Effector CD4-positive, alpha-beta T cell (primary cell): ENCODE measurements around the gene RASA2.

ENCODE experiments used
- DNase-seq: peaks from one replicate; pipeline ENCODE4 v3.0.0-alpha.2; 2020

Gene RASA2

GRCh38 chr3:141649871-141650270 is 163.0 kb downstream of the RASA2 start:
- no peak for DNase-seq

- no peak for DNase-seq
Measured at GRCh38 chr3:141650783-141651182, 164.0 kb downstream of the RASA2 start.

GRCh38 chr3:141651409-141651808 is 164.6 kb downstream of the RASA2 start:
- no peak for DNase-seq

GRCh38 chr3:141652349-141652748 is 165.5 kb downstream of the RASA2 start:
- no peak for DNase-seq

GRCh38 chr3:141653847-141654246 is 167.0 kb downstream of the RASA2 start:
- DNase-seq, result no peak

GRCh38 chr3:141655801-141656200 is 169.0 kb downstream of the RASA2 start:
- DNase-seq, result no peak

GRCh38 chr3:141656771-141657170 is 169.9 kb downstream of the RASA2 start:
- no peak for DNase-seq

- no peak for DNase-seq
Measured at GRCh38 chr3:141657516-141657915, 170.7 kb downstream of the RASA2 start.

- DNase-seq, result no peak
Measured at GRCh38 chr3:141659821-141660613, 173.2 kb downstream of the RASA2 start.

- DNase-seq, result no peak
Measured at GRCh38 chr3:141660614-141660947, 173.8 kb downstream of the RASA2 start.

- DNase-seq, result no peak
Measured at GRCh38 chr3:141661229-141662196, 174.7 kb downstream of the RASA2 start.

- DNase-seq, result no peak
Measured at GRCh38 chr3:141663993-141664392, 177.2 kb downstream of the RASA2 start.
